Epithelial cell of proximal tubule (primary cell): ENCODE data around the gene FANCC. TPM values are rescaled to one million over a fixed set of nuclear protein-coding genes. Genes with fewer than 3 reads are reported as not detected.

Source experiments
- DNase-seq: peaks from one replicate; pipeline ENCODE4 v3.0.0-alpha.2; 2011; ENCODE audit warnings: low read depth
- H3K4me3 ChIP-seq: 2 replicates; pipeline ENCODE4 v1.5.1; 2011; ENCODE audit warnings: low read depth, mild to moderate bottlenecking, low read length
- total RNA-seq: library from RNA; depleted of rRNA; stranded (reverse); fragments of >200 nt; gene quantifications from 2 replicates; pipeline ENCODE4 v1.2.3, GENCODE V29; 2015
- TF ChIP-seq, protein P1 (sequence below): conservative IDR thresholded peaks from 2 replicates; pipeline ENCODE4 v1.5.1; 2012; ENCODE audit warnings: low read depth, mild to moderate bottlenecking, low read length

Gene FANCC
- total RNA-seq, 1 donor from 2014 or later, result 9.4 TPM

DNA sequence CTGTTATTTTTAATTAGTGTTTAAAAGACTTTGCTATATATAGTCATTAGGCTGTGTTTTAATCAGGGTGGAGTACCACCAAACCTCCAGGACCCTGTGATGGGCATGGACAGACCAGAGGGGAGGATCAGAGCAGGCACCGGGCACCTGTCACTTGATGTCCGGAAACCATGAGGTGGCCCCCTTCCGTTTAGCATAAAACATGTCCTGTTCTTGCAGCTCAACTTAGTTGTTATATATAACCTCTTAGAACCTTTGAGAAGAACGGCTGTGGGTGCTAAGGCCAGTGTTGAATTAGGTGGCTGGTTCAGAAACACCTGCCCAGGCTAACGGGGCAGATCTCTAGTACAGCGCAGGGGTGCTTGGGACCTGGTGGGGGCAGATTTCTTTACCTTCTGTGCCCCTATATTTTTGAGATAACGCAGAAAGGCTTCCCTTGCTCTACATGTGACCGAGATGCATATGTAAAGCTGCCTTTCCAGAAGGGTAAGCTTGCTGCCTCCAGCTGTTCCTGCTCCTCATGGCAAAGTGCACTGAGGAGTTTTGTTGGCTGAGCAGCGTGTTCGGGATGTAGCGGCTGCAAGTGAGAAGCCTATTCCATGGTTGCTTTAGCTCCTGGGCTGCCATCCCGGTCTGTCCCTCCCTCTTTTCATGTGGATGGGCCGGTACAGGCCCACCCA lies 255.5 kb downstream of the FANCC start:
- TF ChIP-seq, protein P1, sequence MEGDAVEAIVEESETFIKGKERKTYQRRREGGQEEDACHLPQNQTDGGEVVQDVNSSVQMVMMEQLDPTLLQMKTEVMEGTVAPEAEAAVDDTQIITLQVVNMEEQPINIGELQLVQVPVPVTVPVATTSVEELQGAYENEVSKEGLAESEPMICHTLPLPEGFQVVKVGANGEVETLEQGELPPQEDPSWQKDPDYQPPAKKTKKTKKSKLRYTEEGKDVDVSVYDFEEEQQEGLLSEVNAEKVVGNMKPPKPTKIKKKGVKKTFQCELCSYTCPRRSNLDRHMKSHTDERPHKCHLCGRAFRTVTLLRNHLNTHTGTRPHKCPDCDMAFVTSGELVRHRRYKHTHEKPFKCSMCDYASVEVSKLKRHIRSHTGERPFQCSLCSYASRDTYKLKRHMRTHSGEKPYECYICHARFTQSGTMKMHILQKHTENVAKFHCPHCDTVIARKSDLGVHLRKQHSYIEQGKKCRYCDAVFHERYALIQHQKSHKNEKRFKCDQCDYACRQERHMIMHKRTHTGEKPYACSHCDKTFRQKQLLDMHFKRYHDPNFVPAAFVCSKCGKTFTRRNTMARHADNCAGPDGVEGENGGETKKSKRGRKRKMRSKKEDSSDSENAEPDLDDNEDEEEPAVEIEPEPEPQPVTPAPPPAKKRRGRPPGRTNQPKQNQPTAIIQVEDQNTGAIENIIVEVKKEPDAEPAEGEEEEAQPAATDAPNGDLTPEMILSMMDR, result no peak
- no peak overlapping the region for H3K4me3 ChIP-seq
- no peak for DNase-seq

DNA sequence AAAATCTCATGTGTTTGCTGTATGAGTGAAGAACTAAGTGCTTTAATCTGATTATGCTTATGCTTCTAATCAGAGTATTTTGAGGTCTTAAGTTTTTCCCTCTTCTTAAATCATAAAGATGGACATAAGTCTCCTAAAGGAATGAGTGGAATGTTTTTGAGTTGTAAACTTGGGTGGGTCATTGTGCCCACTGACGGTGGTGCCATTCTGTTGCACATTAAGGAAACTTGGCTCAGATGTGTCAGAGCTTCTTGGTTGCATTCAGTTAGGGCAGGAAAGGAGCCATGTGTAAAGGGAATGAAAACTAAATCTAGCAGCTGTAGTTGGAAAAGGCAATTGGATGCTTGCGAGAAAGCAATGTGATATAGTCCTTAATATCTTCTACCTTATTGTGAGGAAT lies 256.6 kb downstream of the FANCC start:
- TF ChIP-seq, protein P1, result no peak
- no peak overlapping the region for H3K4me3 ChIP-seq
- no peak for DNase-seq

DNA sequence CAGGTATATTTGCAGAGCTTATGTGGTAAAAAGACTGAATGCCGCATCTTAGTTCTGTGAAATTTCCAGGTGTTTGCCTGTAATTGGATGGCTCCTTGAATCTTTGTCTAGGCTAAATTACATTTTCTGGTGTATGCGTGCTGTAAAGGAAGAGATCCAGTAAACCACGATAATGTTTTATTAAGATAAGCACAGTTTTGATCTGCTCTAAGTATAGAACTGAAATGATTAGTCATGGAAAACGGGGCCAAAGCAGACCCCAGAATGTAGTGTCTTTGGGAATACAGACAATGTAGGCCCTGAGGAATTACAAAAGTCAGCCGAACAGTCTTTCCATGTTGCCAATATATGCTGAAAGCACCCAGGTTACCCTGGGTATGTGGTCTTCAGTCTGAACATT lies 257.3 kb downstream of the FANCC start:
- DNase-seq, result no peak
- TF ChIP-seq, protein P1, result no peak
- no peak overlapping the region for H3K4me3 ChIP-seq

DNA sequence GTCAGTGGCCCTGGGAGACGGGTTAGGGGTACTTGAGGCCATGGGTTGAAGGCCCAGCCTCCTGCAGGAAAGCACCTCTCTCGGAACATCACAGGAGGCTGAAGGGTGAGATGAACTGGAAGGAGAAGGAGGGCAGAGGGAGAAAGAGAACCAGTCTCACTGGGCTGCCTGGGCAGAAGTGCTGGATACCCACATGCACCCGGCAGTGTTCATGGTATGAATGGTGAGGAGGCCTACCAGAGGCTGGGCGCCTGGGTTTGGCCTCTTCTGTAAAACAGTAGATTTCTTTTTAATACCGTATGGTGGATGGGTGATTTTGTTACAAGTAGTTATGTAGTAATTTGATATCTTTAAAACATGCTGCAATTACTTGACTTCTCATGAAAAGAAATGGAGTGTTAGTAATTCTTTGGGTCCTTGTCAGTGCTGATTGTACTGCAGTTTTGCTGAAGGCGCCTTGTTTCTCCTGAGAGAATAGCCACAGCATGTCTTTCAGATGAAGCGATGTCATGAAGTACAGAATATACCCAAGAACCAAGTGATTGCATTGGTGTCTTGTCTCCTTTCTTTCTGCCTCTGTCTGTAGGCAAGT lies 258.6 kb downstream of the FANCC start:
- TF ChIP-seq, protein P1, result no peak
- H3K4me3 ChIP-seq, result no peak overlapping the region
- DNase-seq, result no peak

DNA sequence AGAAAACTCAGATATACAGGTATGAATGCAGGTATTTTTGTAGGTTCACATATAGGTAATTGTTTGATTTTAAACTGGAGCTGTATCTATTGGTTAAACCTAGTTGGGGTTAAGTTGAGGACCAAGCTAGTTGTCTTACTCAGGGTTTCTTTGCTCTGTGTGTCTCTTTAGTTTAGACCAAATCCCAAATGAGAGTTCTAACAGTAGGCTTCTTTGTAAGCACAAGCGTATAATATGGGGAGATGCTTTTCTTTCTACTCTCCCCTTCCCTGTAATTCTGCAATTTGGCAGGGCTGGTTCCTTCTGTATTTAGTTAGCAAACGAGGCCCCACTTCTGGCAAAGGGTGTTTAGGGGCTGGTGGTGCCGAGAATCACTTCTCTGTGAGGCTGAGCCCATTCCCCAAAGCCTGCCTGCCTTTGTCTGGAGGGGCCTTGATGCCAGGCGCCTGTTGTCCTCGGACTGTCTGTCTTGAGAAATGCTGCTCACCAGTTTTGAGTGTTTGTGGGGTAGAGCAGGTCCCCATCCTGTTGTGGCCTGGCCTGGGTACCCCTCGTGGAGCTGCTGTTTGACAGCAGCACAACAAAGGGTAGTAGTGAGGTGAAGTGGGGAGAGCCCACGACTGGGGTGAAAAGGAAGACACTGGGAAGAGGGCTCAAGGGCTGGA lies 259.3 kb downstream of the FANCC start:
- DNase-seq, result no peak
- TF ChIP-seq, protein P1, result no peak
- no peak overlapping the region for H3K4me3 ChIP-seq

DNA sequence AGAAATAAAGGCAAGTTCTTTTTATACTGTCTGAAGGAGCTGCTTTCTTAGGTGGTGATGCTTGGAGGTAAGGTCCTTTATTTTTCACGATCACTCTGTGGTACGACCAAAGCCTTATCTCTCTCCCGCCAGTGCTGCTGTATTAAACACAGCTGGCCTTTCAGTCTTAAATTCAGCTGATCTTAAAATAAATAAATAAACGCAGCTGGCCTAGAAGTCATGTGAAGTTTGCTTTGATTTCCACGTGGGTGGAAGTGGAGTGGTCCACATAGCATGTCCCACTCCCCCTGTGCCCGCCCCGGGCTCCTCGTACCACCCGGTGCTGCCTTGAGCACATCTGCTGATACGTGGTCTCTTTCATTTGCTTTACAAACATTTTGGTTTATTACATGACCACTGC lies 260.4 kb downstream of the FANCC start:
- TF ChIP-seq, protein P1, result no peak
- no peak overlapping the region for H3K4me3 ChIP-seq
- DNase-seq, result no peak
